Measurements from ENCODE around the gene MRPS14.

GRCh38 chr1:175071276-175071943, 48.2 kb upstream of the MRPS14 start:
- TF ChIP-seq POLR2A (IDR thresholded peaks at IDR 0.05), result no peak
- TF ChIP-seq CTCF (IDR thresholded peaks at IDR 0.05), result no peak
